Stimulated activated CD8-positive, alpha-beta memory T cell treated with anti-CD3 and anti-CD28 coated beads, Interleukin-15, amount 100 ng/mL, for 24 hours (primary cell): Measurements from ENCODE around the gene UGT3A2.

Experiments
- DNase-seq: peaks from one replicate; pipeline ENCODE4 v3.0.0-alpha.2; 2020; ENCODE audit warnings: low read depth

The UGT3A2 gene

GRCh38 chr5:36006163-36006562 is 60.5 kb downstream of the UGT3A2 start:
- DNase-seq = no peak

- DNase-seq = no peak
These were observed 65.7 kb downstream of the UGT3A2 start for GRCh38 chr5:36001032-36001431.

GRCh38 chr5:35999547-35999946 is 67.1 kb downstream of the UGT3A2 start:
- DNase-seq = no peak

GRCh38 chr5:35996076-35996475 is 70.6 kb downstream of the UGT3A2 start:
- DNase-seq = no peak

GRCh38 chr5:35990941-35991611 is 75.6 kb downstream of the UGT3A2 start, which contains the start of gene UGT3A1:
Gene UGT3A1 (minus strand): TSS chr5:35991390. CDS start chr5:35991240, 150 bp downstream.
- no peak for DNase-seq

- no peak for DNase-seq
These were observed 76.2 kb downstream of the UGT3A2 start for GRCh38 chr5:35990520-35990919.

GRCh38 chr5:35988529-35988928 is 78.2 kb downstream of the UGT3A2 start:
- no peak for DNase-seq

GRCh38 chr5:35987776-35988175 is 78.9 kb downstream of the UGT3A2 start:
- DNase-seq = no peak
